Motor neuron (in vitro differentiated cells): Measurements from ENCODE around the gene TJP2. TPM values are rescaled to one million over a fixed set of nuclear protein-coding genes. Genes with fewer than 3 reads are reported as not detected.

Experiments
- ATAC-seq, 8 experiments: fragments of 200-7000 bp; cut with Tn5 transposase; replicated peaks in 6 of 8; 2 replicates each; pipeline ENCODE4 v1.8.0; 2021; ENCODE audit warnings: mild to moderate bottlenecking in 8 of 8, moderate library complexity in 8 of 8
- H3K27ac ChIP-seq, 2 donors: fragments of 250-450 bp; sonication (Bioruptor Pico); 2 replicates each; pipeline ENCODE4 v1.9.0; 2021; ENCODE audit warnings: antibody characterized with exemption in 2 of 2, mild to moderate bottlenecking in 2 of 2, moderate library complexity in 1 of 2
- H3K4me1 ChIP-seq, 2 donors: fragments of 250-450 bp; sonication (Bioruptor Pico); replicated peaks in 1 of 2; 2 replicates each; pipeline ENCODE4 v1.6.1; 2021; ENCODE audit warnings: antibody characterized with exemption in 2 of 2, mild to moderate bottlenecking in 2 of 2, moderate library complexity in 1 of 2
- H3K4me3 ChIP-seq, 5 donors: fragments of 250-450 bp; sonication (Bioruptor Pico); 2 replicates each; pipeline ENCODE4 v1.9.0; 2021; ENCODE audit warnings: antibody characterized with exemption in 5 of 5, mild to moderate bottlenecking in 5 of 5, moderate library complexity in 4 of 5
- WGBS, 10 experiments: fragments of 450-650 bp; shearing (Covaris generic); methylation state at CpG; one replicate each; pipeline ENCODE4 v1.0.0; 2022; 5-methylcytosine and 5-hydroxymethylcytosine counted together
- in situ Hi-C, 9 experiments: fragments of 400-800 bp; cut with MboI; loops; one replicate each; pipeline ENCODE4 v1.15.0; 2021; ENCODE audit warnings: low sequenced_read_pairs in 9 of 9, low pct_unique_long_range_greater_than_20kb in 2 of 9; ENCODE audit not compliant: unreplicated experiment in 9 of 9
- total RNA-seq, 8 experiments: library from RNA; unstranded; fragments of 300-600 nt; gene quantifications; 2 replicates each; pipeline versions ENCODE4 v1.2.3 to v1.2.4, GENCODE V29; 2022

TJP2 gene
- total RNA-seq, 8 experiments from 2014 or later = 1.8 to 73.0 (median 15.9) TPM

- Histone ChIP-seq H3K4me3 (no peak overlapping the region), H3K4me1 (no peaks in the 10 kb centered on the region), H3K27ac (no peak overlapping the region)
- ATAC-seq = peak in 1 of 8 experiments; percentile 18
- in situ Hi-C loops = no loop called here
- WGBS, 10 experiments = 46 to 100% (median 94%) methylated on average over 1 to 3 of the region's 4 CpGs; no CpG with 5 or more reads in 2 of the 10 experiments
Measured at GRCh38 chr9:69253057-69253456, 79.0 kb downstream of the TJP2 start.

GRCh38 chr9:69254223-69254622, 80.1 kb downstream of the TJP2 start:
- WGBS, 10 experiments = 90 to 96% (median 93%) methylated on average over 2 to 7 of the region's 11 CpGs; no CpG with 5 or more reads in 6 of the 10 experiments
- peak in 1 of 8 experiments; percentile 19 for ATAC-seq
- no peak overlapping the region for H3K27ac ChIP-seq
- in situ Hi-C loops = no loop called here
- no peaks in the 10 kb centered on the region for H3K4me1 ChIP-seq
- H3K4me3 ChIP-seq = no peak overlapping the region

- no peak for ATAC-seq
- no peaks in the 10 kb centered on the region for H3K4me1 ChIP-seq
- in situ Hi-C loops = no loop called here
- H3K4me3 ChIP-seq = no peak overlapping the region
- 78 to 100% (median 95%) methylated on average over 1 of the region's 1 CpG; no CpG with 5 or more reads in 2 of the 10 experiments for WGBS, 10 experiments
- H3K27ac ChIP-seq = no peak overlapping the region
Measured at GRCh38 chr9:69255591-69255990, 81.5 kb downstream of the TJP2 start.

DNA sequence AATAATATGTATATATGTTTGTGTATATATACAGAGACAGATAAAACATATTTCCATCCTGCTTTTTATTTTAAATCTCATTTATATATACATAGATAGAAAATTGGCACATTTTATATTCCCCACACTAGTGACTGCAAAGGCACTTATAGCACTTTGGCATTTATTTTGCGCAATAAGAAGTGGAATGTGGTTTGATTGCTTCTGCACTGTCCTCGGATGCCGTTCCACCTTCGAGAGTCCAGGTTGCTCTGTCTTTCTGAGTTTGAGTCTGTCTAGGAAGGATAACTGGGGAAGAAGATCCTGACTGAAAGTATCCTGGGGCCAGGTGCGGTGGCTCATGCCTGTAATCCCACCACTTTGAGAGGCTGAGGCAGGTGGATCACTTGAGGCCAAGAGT, 84.5 kb downstream of the TJP2 start:
- WGBS, 10 experiments = 57 to 100% (median 93%) methylated on average over 1 to 4 of the region's 5 CpGs; no CpG with 5 or more reads in 2 of the 10 experiments
- H3K4me1 ChIP-seq = no peaks in the 10 kb centered on the region
- no peak overlapping the region for H3K27ac ChIP-seq
- no peak overlapping the region for H3K4me3 ChIP-seq
- ATAC-seq = no peak
- in situ Hi-C loops = no loop called here

DNA sequence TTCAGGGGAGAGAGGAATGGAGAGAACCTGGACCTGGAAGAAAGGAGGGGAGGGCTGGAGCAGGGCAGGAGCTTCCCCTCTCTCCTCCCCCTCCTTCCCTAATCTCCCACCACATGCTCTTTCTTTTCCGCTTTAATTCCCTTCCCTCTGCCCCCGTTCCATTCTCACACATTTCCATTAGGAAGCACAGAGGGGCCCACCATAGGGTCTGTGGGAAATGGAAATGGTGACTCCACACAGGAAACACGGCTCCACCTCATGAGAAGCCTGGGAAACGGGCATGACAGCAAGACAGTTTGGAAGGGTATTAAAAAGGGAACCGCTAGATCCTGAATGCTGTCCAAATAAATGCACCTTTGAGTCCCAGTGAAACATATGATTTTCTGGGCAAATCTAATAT, 86.1 kb downstream of the TJP2 start:
- in situ Hi-C loops = no loop called here
- no peak for ATAC-seq

DNA sequence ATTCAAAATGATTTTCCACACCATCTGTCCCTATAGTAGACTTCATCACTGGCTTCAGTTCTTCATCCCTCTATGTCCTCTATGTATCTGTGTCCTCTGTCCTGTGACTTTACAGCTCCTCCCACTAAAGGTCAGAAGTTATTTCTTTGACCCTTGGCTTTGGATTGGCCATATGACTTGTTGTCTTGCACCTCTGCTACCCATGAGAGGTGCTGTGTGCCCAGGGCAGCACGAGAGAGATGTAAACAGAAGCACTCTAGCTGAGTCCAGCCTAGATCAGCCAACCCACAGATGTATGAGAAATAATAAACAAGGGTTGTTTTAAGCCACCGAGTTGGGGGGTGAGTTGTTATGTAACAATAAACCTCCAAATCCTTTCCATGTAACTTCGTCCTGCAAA, 87.6 kb downstream of the TJP2 start:
- ATAC-seq = no peak
- in situ Hi-C loops = no loop called here
- Histone ChIP-seq H3K4me3 (no peak overlapping the region), H3K4me1 (no peaks in the 10 kb centered on the region), H3K27ac (no peak overlapping the region)
- WGBS, 10 experiments = 40 to 100% (median 80%) methylated on average over 1 to 3 of the region's 3 CpGs; no CpG with 5 or more reads in 1 of the 10 experiments

More for the DNA sequence above, 86.1 kb downstream of the TJP2 start:
- no peaks in the 10 kb centered on the region for H3K4me1 ChIP-seq
- no peak overlapping the region for H3K27ac ChIP-seq
- no peak overlapping the region for H3K4me3 ChIP-seq
- WGBS, 10 experiments = 28 to 88% (median 69%) methylated on average over 2 to 3 of the region's 5 CpGs; no CpG with 5 or more reads in 7 of the 10 experiments

- H3K4me1 ChIP-seq = no peaks in the 10 kb centered on the region
- no peak overlapping the region for H3K27ac ChIP-seq
- ATAC-seq = no peak
- H3K4me3 ChIP-seq = no peak overlapping the region
- in situ Hi-C loops = no loop called here
- WGBS, 10 experiments = 0 to 80% (median 69%) methylated on average over 1 to 7 of the region's 7 CpGs; no CpG with 5 or more reads in 3 of the 10 experiments
Measured at GRCh38 chr9:69264526-69264925, 90.4 kb downstream of the TJP2 start.

DNA sequence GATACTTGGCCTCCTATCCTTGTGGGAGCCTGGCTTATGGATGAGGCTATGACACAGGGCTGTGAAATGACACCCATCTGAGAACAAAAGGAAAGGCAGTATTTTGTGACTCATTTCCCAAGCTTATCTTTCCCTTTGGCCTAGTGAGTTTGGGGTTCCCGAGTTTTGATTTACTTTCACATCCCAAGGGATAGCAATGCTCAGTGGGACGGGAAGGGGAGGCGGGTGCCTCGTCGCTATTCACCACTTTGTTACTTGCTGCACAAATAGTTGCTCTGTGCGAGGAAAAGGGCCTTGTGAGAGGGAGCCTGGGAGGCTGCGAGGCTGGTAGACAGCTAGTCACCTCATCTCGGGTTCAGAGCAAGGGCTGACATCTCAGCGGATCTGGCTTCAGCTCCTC, 91.8 kb downstream of the TJP2 start:
- no peak overlapping the region for H3K4me3 ChIP-seq
- in situ Hi-C loops = no loop called here
- ATAC-seq = no peak
- no peak overlapping the region for H3K27ac ChIP-seq
- 8 to 100% (median 94%) methylated on average over 2 to 6 of the region's 9 CpGs; no CpG with 5 or more reads in 6 of the 10 experiments for WGBS, 10 experiments
- no peaks in the 10 kb centered on the region for H3K4me1 ChIP-seq

DNA sequence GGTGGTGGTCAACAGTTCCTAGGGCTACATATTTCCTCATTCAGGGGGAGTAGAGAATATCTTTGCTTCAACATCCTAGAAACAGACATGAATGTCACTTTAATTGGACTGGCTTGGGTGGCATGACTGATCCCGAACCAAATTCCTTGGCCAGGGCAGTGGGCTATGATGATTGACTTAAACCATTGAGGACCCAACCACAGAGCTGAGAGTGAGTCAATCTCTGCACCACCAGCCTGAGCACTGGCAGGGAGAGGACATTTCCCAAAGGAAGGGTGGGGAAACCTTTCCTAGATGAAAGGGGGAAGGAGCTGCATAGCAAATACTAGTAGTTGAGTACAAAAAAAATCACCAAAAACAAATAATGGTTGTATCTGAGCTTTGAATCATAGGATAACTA, 98.1 kb downstream of the TJP2 start:
- Histone ChIP-seq H3K4me1 (no peaks in the 10 kb centered on the region), H3K27ac (no peak overlapping the region), H3K4me3 (no peak overlapping the region)
- in situ Hi-C loops = no loop called here
- no peak for ATAC-seq
- 22 to 83% (median 80%) methylated on average over 1 of the region's 1 CpG; no CpG with 5 or more reads in 6 of the 10 experiments for WGBS, 10 experiments

DNA sequence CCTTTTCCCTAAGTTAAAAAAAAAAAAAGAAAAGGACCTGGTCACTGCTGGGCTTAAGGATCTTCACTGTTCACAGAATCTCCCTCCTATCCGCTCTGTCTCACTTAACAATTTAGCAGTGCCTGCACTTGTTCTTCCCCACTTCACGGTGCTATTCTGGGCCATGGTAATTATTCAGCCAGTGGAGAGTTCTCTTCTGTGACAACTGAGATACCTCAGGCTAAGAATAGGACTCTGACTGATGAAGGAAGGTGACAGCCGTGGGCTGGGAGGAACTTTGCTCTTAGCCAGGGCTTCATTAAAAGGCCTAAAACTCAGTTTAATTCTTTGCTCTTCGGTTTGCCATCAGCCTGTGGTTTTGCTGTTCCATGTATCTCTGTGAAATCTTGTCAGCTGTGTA, 99.1 kb downstream of the TJP2 start:
- Histone ChIP-seq H3K4me3 (no peak overlapping the region), H3K27ac (no peak overlapping the region), H3K4me1 (no peaks in the 10 kb centered on the region)
- no peak for ATAC-seq
- 0 to 83% (median 71%) methylated on average over 1 to 3 of the region's 4 CpGs; no CpG with 5 or more reads in 1 of the 10 experiments for WGBS, 10 experiments
- in situ Hi-C loops = no loop called here

GRCh38 chr9:69276775-69277174, 102.7 kb downstream of the TJP2 start:
- Histone ChIP-seq H3K4me1 (no peaks in the 10 kb centered on the region), H3K4me3 (no peak overlapping the region), H3K27ac (no peak overlapping the region)
- no peak for ATAC-seq
- WGBS, 10 experiments = 30 to 100% (median 63%) methylated on average over 2 to 4 of the region's 5 CpGs; no CpG with 5 or more reads in 5 of the 10 experiments
- in situ Hi-C loops = no loop called here

DNA sequence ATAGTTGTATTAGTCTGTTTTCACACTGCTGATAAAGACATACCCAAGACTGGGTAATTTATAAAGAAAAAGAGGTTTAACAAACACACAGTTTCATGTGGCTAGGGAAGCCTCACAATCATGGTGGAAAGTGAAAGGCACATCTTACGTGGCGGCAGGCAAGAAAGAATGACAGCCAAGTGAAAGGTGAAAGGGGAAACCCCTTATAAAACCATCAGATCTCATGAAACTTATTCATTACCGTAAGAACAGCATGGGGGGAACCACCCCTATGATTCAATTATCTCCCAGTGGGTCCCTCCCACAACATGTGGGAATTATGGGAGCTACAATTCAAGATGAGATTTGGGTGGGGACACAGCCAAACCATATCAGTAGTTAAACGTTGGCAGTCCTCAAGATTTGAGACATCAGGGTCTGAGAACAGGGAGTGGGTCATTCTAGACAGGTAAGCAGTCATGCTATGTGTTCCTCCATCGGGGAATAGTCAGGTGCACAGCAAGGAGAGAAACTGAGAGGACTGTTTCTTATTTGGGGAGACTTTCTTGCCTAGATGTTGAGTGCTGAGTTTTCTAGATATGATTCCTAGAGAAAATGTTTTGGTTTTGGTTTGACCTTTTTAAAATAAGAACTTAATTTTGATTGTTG, 105.1 kb downstream of the TJP2 start:
- in situ Hi-C loops = no loop called here
- whole genome bisulfite sequencing, 10 experiments = 17 to 90% (median 76%) methylated on average over 1 to 5 of the region's 5 CpGs; no CpG with 5 or more reads in 3 of the 10 experiments

DNA sequence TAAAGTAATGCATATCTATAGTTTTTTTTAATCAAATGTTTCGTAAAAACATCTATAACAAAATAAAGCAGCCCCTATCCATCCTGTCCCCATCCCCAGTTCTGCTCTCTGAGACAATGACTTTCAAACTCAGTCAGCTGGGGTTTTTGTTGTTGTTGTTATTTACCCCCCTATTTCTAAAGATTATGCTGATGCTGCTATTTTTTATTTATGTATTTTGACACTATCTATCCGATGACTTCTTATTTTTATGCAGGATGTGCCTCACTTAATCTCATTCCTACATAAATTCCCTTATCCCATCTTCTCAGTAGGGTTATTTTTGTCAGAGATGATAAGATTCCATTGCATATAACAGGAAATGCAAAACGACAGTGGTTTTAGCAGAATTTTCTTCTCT, 105.7 kb downstream of the TJP2 start:
- ATAC-seq = no peak
- 0 to 100% (median 41%) methylated on average over 1 to 3 of the region's 3 CpGs for WGBS, 10 experiments
- Histone ChIP-seq H3K27ac (no peak overlapping the region), H3K4me1 (no peaks in the 10 kb centered on the region), H3K4me3 (no peak overlapping the region)
- in situ Hi-C loops = no loop called here

More for the DNA sequence above, 105.1 kb downstream of the TJP2 start:
- no peak overlapping the region for H3K27ac ChIP-seq
- H3K4me3 ChIP-seq = no peak overlapping the region
- no peaks in the 10 kb centered on the region for H3K4me1 ChIP-seq
- ATAC-seq = no peak

- no peak overlapping the region for H3K27ac ChIP-seq
- ATAC-seq = no peak
- in situ Hi-C loops = no loop called here
- WGBS, 10 experiments = 17 to 72% (median 50%) methylated on average over 1 to 2 of the region's 2 CpGs
- no peaks in the 10 kb centered on the region for H3K4me1 ChIP-seq
- H3K4me3 ChIP-seq = no peak overlapping the region
Measured at GRCh38 chr9:69283003-69283402, 108.9 kb downstream of the TJP2 start.
